CD4-positive, alpha-beta T cell treated with Interleukin-10 for 1 hour (primary cell): ENCODE data around the gene NOL4.
"Not testable (repeated sequence)": the region's sequence is repeated elsewhere in the genome, so short reads cannot be mapped to it uniquely, and the experiment has no call there.

Experiments
- DNase-seq: peaks from one replicate; pipeline ENCODE4 v3.0.0-alpha.2; 2020

Gene NOL4

GRCh38 chr18:34224423-34225217 is at the start of gene NOL4:
TSS of gene NOL4 (minus strand) at chr18:34224913. CDS start at chr18:34223253, 1,660 bp downstream.
- DNase-seq, result no peak

GRCh38 chr18:34266029-34266428 is 41.3 kb upstream of the NOL4 start:
- not testable (repeated sequence) for DNase-seq

GRCh38 chr18:34261865-34262780 is 37.4 kb upstream of the NOL4 start:
- DNase-seq, result no peak

- DNase-seq, result no peak
Observed at GRCh38 chr18:34258176-34258575, 33.5 kb upstream of the NOL4 start.

GRCh38 chr18:34251919-34252318 is 27.2 kb upstream of the NOL4 start:
- DNase-seq, result no peak

GRCh38 chr18:34248727-34249126 is 24.0 kb upstream of the NOL4 start:
- DNase-seq, result no peak

- DNase-seq, result no peak
Observed at GRCh38 chr18:34242739-34243138, 18.0 kb upstream of the NOL4 start.

GRCh38 chr18:34233781-34234388 is 9.2 kb upstream of the NOL4 start:
- DNase-seq, result not testable (repeated sequence)

GRCh38 chr18:34225218-34225553 is 473 bp upstream of the NOL4 start:
- no peak for DNase-seq

GRCh38 chr18:34223893-34224422 is 755 bp downstream of the NOL4 start:
- no peak for DNase-seq

GRCh38 chr18:34223164-34223892 is 1.4 kb downstream of the NOL4 start:
- no peak for DNase-seq

GRCh38 chr18:34222307-34223163 is 2.2 kb downstream of the NOL4 start:
- DNase-seq, result no peak

GRCh38 chr18:34221971-34222306 is 2.8 kb downstream of the NOL4 start:
- DNase-seq, result no peak

GRCh38 chr18:34220081-34220815 is 4.5 kb downstream of the NOL4 start:
- DNase-seq, result no peak

GRCh38 chr18:34219651-34220050 is 5.1 kb downstream of the NOL4 start:
- DNase-seq, result no peak

GRCh38 chr18:34212511-34212910 is 12.2 kb downstream of the NOL4 start:
- no peak for DNase-seq

- no peak for DNase-seq
Observed at GRCh38 chr18:34207344-34207851, 17.3 kb downstream of the NOL4 start.

- DNase-seq, result no peak
Observed at GRCh38 chr18:34203866-34204265, 20.8 kb downstream of the NOL4 start.

GRCh38 chr18:34196256-34196655 is 28.5 kb downstream of the NOL4 start:
- no peak for DNase-seq

- DNase-seq, result no peak
Observed at GRCh38 chr18:34194239-34194638, 30.5 kb downstream of the NOL4 start.
